CD4-positive, alpha-beta T cell treated with Interleukin-21 for 1 hour (primary cell): ENCODE data around the gene SUMO2.
A peak's percentile ranks its signal among the peaks of the same experiment; 100 is the strongest.
"Not testable (repeated sequence)": the region's sequence is repeated elsewhere in the genome, so short reads cannot be mapped to it uniquely, and the experiment has no call there.

Source experiments
- DNase-seq: peaks from one replicate; pipeline ENCODE4 v3.0.0-alpha.2; 2020

Gene SUMO2

DNA sequence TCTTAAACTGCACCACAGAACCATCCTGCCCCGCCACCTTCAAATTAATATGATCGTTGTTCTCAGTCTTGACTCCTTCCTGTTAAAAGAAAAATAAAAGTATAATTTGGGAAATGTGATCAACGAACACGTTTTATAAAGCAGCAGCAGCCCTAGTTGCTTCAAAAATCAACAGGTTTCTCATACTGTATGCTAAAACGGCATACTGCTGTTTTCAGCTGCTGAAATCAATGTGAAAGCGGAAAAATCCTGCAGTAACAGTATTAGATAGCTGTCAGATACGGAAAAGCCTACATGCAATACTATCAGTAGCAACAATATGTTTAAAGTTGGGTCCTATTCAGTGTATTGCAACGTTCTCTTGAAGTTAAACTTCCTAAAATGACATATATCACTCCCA lies 1.6 kb downstream of the SUMO2 start:
- DNase-seq = no peak

DNA sequence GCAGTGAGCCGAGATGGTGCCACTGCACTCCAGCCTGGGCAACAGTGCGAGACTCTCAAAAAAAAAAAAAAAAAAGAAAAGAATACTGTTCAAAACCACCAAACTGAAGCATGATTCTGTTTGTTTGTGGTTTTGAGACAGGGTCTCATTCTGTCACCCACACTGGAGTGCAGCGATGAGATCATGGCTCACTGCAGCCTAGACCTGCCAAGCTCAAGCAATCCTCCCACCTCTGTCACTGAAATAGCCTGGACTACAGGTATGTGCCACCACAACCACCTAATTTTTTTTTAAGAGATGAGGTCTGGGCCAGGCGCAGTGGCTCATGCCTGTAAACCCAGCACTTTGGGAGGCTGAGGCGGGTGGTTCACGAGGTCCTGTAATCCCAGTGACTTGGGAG lies 4.3 kb downstream of the SUMO2 start:
- DNase-seq = no peak

DNA sequence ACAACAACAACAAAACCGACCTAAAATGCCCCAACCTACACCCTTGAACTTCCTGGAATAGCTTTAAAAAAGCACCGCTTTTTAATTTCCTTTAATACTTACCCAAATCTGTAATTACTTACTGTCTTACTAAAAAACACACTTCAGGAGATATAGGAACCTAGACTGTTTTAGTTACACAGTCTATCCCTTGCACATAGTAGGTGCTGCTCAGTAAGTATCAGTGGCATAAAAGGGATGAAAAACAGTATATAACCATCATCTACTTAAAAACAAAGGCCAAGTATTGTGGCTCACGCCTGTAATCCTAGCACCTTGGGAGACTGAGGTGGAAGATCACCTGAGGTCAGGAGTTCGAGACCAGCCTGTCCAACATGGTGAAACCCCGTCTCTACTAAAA lies 6.1 kb downstream of the SUMO2 start:
- no peak for DNase-seq

DNA sequence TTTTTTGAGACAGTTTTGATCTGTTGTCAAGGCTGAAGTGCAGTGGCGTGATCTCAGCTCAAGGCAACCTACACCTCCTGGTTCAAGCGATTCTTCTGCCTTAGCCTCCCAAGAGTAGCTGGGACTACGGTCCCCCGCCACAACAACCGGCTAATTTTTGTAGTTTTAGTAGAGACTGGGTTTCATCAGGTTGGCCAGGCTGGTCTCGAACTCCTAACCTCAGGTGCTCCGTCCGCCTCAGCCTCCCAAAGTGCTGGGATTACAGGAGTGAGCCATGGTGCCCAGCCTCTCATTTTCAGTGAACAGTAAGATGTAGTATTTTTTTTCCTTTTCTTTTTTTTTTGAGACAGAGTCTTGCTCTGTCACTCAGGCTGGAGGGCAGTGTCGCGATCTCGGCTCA lies 7.8 kb downstream of the SUMO2 start:
- no peak for DNase-seq

DNA sequence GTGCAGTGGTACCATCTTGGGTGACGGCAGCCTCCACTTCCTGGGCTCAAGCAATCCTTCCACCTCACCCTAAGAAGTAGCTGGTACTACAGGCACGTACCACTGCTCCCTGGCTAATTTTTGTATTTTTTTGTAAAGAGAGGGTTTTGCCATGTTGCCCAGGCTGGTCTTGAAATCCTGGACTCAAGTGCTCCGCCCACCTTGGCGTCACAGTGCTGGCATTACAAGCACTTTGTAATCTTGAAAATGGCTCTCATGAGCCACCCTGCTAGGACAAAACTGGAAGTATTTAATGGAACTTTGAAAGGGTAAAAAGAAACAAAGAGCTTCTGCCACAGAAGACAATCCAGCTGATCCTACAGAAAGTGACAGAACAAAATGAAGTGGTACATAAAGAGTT lies 9.2 kb downstream of the SUMO2 start:
- DNase-seq = no peak

DNA sequence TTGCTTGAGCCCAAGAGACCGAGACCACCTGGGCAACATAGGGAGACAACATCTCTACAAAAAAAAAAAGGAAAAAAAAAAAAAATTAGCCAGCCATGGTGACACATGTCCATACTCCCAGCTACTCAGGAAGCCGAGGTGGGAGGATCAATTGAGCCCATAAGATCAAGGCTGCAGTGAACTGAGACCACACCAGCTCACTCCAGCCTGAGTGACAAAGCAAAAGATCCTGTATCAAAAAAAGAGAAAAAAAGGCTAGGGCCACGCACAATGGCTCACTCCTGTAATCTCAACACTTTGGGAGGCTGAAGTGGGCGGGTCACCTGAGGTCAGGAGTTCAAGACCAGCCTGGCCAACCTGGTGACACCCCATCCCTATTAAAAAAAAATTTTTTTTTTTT lies 13.8 kb downstream of the SUMO2 start:
- DNase-seq = no peak

DNA sequence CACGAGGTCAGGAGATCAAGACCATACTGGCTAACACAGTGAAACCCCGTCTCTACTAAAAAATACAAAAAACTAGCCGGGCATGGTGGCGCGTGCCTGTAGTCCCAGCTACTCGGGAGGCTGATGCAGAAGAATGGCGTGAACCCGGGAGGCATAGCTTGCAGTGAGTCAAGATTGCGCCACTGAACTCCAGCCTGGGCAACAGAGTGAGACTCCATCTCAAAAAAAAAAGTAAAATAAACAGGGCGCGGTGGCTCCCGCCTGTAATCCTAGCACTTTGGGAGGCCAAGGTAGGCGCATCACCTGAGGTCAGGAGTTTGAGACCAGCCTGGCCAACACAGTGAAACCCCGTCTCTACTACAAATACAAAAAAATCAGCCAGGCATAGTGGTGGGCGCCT lies 18.2 kb downstream of the SUMO2 start:
- not testable (repeated sequence) for DNase-seq

DNA sequence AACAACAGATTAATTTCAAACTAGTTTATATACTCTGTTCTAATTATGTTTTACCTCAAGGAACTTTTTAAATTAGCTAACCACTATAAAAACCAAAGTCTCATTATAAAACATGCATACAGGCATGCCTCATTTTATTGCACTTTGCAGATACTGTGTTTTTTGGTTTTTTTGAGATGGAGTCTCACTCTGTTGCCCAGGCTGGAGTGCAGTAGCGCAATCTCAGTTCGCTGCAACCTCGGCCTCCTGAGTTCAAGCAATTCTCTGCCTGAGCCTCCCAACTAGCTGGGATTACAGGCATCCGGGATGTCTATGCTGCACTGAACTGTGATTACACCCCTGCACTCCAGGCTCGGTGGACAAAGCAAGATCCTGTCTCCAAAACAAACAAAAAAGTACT lies 19.7 kb downstream of the SUMO2 start:
- DNase-seq = no peak

DNA sequence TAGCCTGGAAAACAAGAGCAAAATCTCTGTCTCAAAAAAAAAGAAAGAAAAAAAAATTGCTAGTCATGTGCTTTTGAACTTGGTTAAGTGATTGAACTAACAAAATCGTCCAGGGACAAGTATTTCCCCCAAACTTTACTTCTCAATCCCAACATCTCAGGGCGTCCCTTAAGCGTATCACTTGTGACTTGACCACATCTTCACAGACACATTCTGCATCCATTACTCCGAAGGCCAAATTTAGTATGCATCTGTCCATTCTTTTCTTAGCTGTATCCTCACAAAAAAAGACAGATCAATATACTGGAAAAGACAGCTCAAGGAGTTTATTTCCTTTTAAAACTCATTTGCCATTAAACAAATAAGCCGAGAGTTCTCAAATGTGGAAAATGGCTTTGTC lies 22.5 kb downstream of the SUMO2 start:
- no peak for DNase-seq

DNA sequence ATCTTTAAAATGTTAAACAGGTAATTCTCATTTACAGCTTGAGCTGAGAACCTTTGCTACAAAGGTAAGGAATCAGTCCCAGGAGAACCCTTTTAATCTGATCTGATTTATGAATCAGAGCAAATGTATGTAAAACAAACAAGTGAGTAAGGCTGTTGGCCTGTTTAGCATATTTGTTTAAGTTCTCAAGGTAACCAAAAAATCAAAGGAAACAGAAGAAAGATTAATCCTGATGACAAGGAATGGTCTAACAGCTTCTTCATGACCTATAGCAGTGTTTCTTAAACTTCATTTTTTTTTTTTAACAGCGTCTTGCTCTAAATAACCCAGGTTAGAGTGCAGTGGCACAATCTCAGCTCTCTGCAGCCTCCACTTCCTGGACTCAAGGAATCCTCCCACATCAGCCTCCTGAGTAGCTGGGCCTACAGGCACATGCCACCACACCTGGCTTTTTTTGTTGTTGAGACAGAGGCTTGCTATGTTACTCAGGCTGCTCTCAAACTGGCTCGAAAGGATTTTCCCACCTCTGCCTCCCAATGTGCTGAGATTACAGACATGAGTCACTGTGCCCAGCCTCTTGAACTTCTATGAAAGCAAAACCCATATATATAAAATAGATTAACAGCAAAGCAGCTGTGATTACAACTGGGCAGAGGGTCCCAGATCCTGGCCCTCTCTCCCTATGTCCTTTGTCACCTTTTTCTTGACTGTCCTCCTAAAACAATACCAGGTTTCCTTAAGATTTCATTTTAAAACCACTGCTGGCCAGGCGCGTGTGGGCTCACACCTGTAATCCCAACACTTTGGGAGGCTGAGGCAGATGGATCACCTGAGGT lies 23.3 kb downstream of the SUMO2 start:
- DNase-seq = no peak

DNA sequence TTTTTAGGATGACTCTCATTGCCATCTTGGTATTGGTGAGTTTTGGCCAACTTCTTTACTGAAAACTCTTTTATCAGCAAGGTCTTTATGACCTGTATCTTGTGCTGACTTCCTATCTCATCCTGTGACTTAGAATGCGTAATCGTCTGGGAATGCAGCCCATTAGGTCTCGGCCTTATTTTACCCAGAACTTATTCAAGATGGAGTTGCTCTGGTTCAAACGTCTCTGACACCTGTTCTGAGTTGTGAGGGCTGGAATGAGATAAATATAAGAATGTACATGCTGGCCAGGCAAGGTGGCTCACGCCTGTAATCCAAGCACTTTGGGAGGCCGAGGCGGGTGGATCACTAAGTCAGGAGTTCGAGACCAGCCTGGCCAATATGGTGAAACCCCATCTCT lies 24.3 kb downstream of the SUMO2 start:
- not testable (repeated sequence) for DNase-seq

DNA sequence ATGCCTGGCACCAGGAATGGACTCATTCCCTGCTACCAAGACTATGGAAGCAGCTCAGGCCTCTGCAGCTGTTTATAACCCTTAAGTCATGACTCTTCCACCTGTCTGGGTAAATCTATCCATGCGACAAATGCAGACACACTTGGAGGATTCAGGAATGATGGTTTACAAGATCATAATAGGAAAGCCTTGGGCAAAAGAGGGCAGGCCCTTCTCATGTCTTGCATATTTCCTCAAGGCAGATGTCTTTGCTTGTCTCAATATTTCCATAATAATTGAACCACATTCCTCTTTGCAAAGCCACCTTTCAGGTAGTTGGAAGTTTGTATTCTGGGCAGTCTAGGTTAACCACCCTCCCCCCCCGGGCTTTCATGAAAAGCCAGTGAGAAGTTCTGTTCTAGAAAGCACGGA lies 27.6 kb downstream of the SUMO2 start:
- DNase-seq = no peak

DNA sequence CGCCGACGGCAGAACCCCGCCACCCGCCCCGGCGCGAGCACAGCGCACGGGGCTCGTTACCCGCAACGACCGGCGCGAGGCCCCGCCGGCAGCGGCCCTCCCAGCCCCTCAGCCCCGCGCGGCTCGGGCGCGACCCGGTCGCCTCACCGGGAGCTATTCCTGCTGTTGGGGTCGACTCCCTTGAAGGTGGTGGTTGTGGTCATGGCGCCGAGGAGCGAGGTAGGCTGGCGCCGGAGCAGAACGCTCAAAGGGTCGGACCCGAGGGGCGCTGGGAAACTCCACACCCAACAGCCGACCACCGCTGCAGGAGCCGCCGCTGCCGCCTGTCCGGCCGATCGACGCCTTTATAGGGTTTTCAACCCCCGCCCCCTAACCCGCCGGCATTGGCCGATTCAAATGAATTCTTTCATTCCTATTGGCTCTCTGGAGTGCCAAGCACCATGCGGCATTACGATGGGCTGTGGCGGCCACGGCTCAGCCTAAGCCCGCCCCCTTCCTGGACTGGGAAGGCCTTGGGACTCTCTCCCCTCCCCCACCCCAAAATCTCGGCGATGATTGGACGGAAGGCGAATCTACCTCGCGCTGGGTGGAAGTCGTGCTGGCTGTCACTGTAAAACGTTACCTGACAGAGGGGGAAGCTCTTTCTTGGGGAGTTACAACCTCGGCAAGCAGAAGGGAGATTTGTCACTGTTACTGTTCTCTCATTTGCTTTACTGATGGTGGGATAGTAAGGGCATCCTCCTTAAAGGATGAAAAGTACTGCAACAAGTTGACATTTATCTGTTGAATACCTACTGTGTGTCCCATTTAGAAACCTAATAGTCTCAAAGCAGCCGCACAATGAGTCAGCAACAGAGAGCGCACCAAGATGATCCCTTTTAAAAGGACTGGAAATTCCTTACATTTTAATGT lies 28.3 kb downstream of the SUMO2 start, which contains the start of gene JPT1:
JPT1 (minus strand) TSS at position 318 of the 912 bp plus-strand sequence; CDS start at position 203, 115 bp downstream.
- DNase-seq = peak; percentile 99

DNA sequence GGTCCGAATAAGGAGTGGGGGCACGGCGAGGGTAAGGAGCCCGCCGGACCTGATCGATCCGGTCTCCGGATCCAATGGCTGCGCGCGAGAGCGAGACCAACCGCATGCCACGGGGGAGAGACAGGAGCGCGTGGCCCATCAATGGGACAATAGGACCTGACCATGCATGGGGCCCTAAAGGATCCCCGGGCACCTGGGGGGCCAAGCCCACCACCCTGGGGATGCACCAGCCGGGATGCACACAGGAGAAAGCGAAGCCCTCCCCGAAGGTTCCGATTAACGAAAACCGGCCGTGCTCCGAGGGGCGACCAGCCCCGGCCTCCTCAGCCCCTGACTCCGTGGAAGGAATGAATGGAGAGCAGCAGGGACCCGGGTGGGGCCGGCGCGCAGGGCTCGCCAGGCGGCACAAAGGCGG lies 29.0 kb downstream of the SUMO2 start:
- DNase-seq = no peak

DNA sequence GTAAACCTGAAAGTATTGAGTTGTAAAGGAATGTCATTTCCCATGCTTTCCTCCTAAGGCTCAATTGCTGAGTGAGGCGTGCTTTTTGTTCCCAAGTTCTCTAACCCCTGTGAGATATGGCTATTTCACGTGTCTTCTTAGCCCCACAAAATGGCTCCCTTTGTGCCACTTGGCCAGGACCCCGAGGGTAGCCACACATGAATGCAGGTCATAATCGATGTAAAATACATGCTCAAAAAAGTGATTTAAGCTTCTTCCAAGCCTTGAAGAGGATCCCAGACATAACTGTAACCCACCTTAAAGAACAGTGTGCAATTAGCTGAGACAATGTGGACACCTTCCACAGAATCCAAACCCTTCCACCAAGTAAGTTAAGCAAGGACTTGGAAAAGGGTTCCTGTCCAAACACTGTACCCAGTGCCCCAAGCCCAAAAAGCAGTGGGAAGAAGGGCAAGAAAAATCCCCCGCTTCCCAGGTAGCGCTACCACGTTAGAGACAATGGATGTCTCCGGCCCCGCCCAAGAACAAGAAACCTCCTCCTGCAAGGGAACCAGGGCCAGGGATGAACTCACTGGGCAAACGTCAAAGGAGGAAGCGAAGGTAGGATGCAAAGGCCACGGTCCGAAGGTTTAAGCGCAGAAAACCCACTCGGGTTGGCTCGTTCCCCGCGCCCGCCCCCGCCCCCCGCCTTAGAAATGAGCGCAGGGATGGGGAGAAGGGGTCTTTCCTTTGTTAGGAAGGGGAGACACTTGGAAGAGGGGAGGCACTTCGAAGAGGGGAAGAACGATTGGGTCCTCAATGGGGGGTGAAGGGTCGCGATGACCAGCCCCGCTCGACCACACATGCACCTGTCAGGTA lies 29.6 kb downstream of the SUMO2 start:
- peak; percentile 32 for DNase-seq

DNA sequence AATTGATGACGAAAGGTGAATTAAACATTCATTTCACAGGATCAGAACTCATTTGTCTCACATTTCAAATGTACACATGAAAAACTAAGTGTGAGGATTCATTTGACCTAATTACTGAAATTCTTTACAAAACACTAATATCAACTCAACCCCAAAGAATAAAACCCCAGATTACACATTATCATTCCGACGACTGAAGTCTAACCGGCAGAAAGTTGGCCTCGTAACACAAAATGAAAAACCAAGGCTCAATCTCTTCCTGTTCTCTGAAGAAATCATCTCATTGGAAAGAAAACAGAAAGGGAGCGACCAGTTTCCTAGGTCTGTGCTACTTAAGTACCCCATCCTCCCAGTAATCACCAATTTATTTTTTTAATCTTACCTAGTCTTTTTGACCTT lies 30.2 kb downstream of the SUMO2 start:
- DNase-seq = no peak

DNA sequence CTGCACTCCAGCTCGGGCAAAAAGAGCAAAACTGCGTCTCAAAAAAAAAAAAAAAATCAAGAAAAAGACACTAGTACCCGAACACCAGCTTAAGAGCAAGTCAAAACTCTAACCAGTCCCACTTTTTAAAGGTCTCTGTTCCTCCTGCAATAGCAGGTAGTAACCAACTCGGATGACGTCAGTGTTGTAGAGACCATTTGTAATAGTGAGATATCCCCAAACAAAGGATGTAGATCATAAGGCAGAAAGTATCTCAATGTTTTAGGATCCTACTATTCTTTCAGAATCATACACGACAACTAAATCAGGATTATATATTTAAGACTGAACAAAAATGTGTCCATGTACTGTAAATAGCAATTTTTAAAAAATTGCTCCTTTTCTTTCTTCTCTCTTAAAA lies 30.8 kb downstream of the SUMO2 start:
- DNase-seq = peak; percentile 23

DNA sequence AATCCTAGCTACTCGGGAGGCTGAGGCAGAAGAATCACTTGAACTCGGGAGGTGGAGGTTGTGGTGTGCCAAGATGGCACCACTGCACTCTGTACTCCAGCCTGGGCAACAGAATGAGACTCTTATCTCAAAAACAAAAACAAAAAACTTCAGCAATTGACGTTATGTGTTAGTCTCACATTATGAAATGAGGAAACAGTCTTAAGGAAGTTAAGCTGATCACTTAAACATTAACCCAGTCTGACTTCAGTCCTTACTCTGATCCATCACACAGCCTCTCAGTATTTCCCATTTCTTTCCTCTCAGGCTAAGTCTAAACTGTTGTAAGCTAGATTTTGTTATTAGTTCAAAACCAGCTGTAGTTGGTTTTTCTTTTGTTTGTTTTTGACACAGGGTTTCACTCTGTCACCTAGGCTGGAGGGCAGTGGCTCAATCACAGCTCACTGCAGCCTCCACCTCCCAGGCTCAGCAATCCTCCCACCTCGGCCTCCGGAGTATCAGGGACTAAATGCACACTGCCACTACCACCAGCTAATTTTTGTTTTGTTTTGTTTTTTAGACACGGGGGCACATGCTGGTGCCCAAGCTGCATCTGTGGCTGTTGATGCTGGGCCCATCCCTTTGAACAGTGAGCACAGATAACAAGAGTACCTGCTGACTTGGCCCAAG lies 34.7 kb downstream of the SUMO2 start:
- no peak for DNase-seq

DNA sequence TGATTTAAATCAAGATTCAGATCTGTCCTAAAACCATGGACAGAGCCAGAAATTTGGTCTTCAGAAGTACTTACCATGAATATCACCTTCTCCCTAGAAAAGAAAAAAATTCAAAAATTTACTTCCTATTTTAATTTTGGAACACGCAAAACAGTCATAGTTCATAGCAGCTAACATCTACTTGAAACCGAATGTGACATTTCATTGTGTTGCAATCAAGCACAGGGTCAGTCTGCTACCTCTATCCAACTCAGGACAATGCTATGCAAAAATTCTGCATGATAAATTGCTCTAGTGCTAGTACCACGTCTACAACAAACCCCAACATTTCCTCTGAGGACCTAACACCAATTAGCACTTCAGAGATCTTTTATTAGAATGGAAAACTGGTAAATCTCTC lies 36.2 kb downstream of the SUMO2 start:
- no peak for DNase-seq

DNA sequence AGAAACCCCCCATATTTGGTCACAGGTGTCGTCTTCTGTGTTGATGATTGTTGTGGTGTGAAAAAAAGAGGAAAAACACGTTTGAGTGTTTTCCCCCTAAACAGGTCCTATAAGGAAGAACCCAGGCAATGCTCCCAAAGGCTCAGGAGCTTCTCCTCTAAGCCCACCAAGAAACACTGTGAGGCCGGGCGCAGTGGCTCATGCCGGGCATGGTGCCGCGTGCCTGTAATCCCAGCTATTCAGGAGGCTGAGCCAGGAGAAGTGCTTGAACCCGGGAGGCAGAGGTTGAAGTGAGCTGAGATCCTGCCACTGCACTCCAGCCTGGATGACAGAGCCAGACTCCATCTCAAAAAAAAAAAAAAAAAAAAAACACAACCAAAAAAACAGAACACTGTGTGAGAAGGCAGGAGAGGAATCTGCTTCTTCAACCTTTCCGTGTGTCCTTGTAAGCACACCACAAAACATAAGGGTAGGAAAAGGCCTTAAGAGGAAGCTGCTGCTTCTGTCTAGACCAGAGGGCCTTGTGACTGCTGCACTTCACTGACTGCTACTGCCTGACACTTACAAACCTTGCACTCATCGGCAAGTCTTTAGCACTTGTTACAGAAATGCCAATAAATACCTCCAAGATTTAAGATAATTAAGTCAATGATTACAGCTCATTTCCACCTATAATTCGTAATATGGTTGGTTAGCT lies 37.8 kb downstream of the SUMO2 start:
- no peak for DNase-seq

DNA sequence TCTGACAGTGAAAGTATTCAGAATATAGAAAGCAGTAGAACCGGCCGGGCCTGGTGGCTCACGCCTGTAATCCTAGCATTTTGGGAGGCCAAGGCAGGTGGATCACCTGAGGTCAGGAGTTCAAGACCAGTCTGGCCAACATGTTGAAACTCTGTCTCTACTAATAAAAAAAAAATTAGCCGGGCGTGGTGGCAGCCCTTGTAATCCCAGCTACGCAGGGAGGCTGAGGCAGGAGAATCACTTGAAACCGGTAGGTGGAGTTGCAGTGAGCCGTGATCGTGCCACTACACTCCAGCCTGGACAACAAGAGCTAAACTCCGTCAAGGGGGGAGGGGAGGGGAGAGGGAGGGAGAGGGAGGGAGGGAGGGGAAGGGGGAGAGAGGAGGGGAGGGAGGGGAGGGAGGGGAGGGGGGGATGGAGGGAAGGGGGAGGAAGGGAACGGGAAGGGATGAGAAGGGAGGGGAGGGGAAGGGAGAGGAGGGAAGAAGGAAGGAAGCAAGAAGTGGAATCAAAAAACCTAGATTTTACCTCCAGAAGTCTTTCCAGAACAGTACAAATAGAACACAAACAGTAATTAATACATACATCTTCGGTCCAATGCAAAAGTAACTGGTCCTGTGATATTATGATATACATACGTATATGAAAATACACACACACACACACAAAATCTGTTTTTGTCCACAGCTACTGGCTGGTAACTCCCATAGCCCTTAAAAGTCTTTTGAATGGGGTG lies 40.4 kb downstream of the SUMO2 start:
- DNase-seq = no peak
